SU-DHL-6 (cell line): ENCODE data around the gene KHK.

ENCODE experiments used
- H2AFZ ChIP-seq: fragments of 200-600 bp; sonication (generic); 2 replicates; pipeline ENCODE4 v1.6.1; 2014; ENCODE audit warnings: low read depth, mild to moderate bottlenecking, moderate library complexity, mixed read lengths, antibody characterized with exemption, low read length; ENCODE audit not compliant: severe bottlenecking
- H3F3A ChIP-seq: fragments of 200-600 bp; shearing (Covaris generic); 2 replicates; pipeline ENCODE4 v1.6.0; 2016; ENCODE audit warnings: antibody characterized with exemption, mild to moderate bottlenecking; ENCODE audit not compliant: insufficient read depth
- H3K27ac ChIP-seq: fragments of 200-600 bp; sonication (generic); 2 replicates; pipeline ENCODE4 v1.5.1; 2016; ENCODE audit warnings: low read depth, mild to moderate bottlenecking, low read length, moderate library complexity, mixed read lengths
- H3K27me3 ChIP-seq: fragments of 200-600 bp; sonication (generic), shearing (Covaris generic); 2 replicates; pipeline ENCODE4 v1.6.0; 2014; ENCODE audit warnings: mild to moderate bottlenecking, low read length
- H3K36me3 ChIP-seq: fragments of 200-600 bp; sonication (generic); 2 replicates; pipeline ENCODE4 v1.6.1; 2014; ENCODE audit warnings: mild to moderate bottlenecking, low read length, mixed read lengths
- H3K4me2 ChIP-seq: fragments of 300-600, 200-600 bp; shearing (Covaris generic), sonication (generic); 2 replicates; pipeline ENCODE4 v1.6.0; 2014; ENCODE audit warnings: low read length, low read depth, mild to moderate bottlenecking; ENCODE audit not compliant: poor library complexity, severe bottlenecking
- H3K4me3 ChIP-seq: fragments of 200-600 bp; sonication (generic); 2 replicates; pipeline ENCODE4 v1.5.1; 2014; ENCODE audit warnings: antibody characterized with exemption, low read length, mild to moderate bottlenecking, mixed read lengths; ENCODE audit not compliant: insufficient read depth, poor library complexity, severe bottlenecking
- H3K79me2 ChIP-seq: fragments of 200-600 bp; sonication (generic); 2 replicates; pipeline ENCODE4 v1.6.1; 2014; ENCODE audit warnings: mild to moderate bottlenecking, low read length, moderate library complexity; ENCODE audit not compliant: insufficient read depth
- H3K9ac ChIP-seq: fragments of 200-600 bp; sonication (generic); 2 replicates; pipeline ENCODE4 v1.7.0; 2014; ENCODE audit warnings: mild to moderate bottlenecking, low read length
- H3K9me2 ChIP-seq: fragments of 200-600 bp; sonication (generic); replicated peaks from 2 replicates; pipeline ENCODE4 v1.6.1; 2014; ENCODE audit warnings: low read length; ENCODE audit not compliant: insufficient read depth
- H3K9me3 ChIP-seq: fragments of 200-600 bp; sonication (generic); 2 replicates; pipeline ENCODE4 v1.6.1; 2014; ENCODE audit warnings: low read length, mixed read lengths; ENCODE audit not compliant: insufficient read depth
- H4K20me1 ChIP-seq: fragments of 200-600 bp; sonication (generic); 2 replicates; pipeline ENCODE4 v1.6.1; 2014; ENCODE audit warnings: low read depth, mild to moderate bottlenecking, antibody characterized with exemption, low read length, moderate library complexity, mixed read lengths
- CTCF ChIP-seq: fragments of 200-600 bp; sonication (generic); IDR thresholded peaks from one replicate; pipeline ENCODE4 v1.5.1; 2017; ENCODE audit warnings: antibody characterized with exemption, mild to moderate bottlenecking, low read length, moderate library complexity; ENCODE audit not compliant: insufficient read depth, poor library complexity, severe bottlenecking
- EZH2phosphoT487 ChIP-seq: fragments of 200-600 bp; sonication (generic), shearing (Covaris generic); conservative IDR thresholded peaks from 2 replicates; pipeline ENCODE4 v1.6.1; 2018; ENCODE audit warnings: mild to moderate bottlenecking, antibody characterized with exemption, low read length, moderate library complexity, mixed read lengths

KHK gene

GRCh38 chr2:27049422-27050280 is 36.9 kb upstream of the KHK start:
- Histone ChIP-seq H2AFZ (peak overlapping the region; percentile 70), H3K9me2 (no peaks in the 10 kb centered on the region), H3K9ac (peak overlapping the region; percentile 69), H3F3A (peaks cover 11% of the 10 kb centered on the region), H3K36me3 (no peaks in the 10 kb centered on the region), H3K79me2 (no peaks in the 10 kb centered on the region), H3K4me2 (peak overlapping the region; percentile 84), H3K9me3 (no peaks in the 10 kb centered on the region), H3K27ac (no peak overlapping the region), H3K4me3 (peak overlapping the region; percentile 48), H4K20me1 (no peaks in the 10 kb centered on the region), H3K27me3 (no peaks in the 10 kb centered on the region)
- TF ChIP-seq CTCF (no peak), EZH2phosphoT487 (no peak)

GRCh38 chr2:27050281-27050995 is 36.1 kb upstream of the KHK start:
- no peaks in the 10 kb centered on the region for H3K9me2 ChIP-seq
- H2AFZ ChIP-seq, result peak overlapping the region; percentile 76
- H3K79me2 ChIP-seq, result no peaks in the 10 kb centered on the region
- peak overlapping the region; percentile 84 for H3K4me2 ChIP-seq
- H3F3A ChIP-seq, result peaks cover 11% of the 10 kb centered on the region
- no peaks in the 10 kb centered on the region for H4K20me1 ChIP-seq
- H3K9ac ChIP-seq, result peak overlapping the region; percentile 69
- no peaks in the 10 kb centered on the region for H3K36me3 ChIP-seq
- H3K4me3 ChIP-seq, result peak overlapping the region; percentile 48
- H3K27me3 ChIP-seq, result no peaks in the 10 kb centered on the region
- TF ChIP-seq EZH2phosphoT487, result no peak
- no peak for TF ChIP-seq CTCF
- peak overlapping the region; percentile 73 for H3K27ac ChIP-seq
- H3K9me3 ChIP-seq, result no peaks in the 10 kb centered on the region

- Histone ChIP-seq H3F3A (peaks cover 11% of the 10 kb centered on the region), H3K4me3 (peak within 1 kb of the TSS; percentile 76), H3K9me2 (no peaks in the 10 kb centered on the region), H3K79me2 (no peaks in the 10 kb centered on the region), H3K9me3 (no peaks in the 10 kb centered on the region), H3K36me3 (no peaks in the 10 kb centered on the region), H3K4me2 (peak within 1 kb of the TSS; percentile 84), H3K27ac (peak within 1 kb of the TSS; percentile 73), H3K27me3 (no peaks in the 10 kb centered on the region), H2AFZ (peak within 1 kb of the TSS; percentile 76), H4K20me1 (no peaks in the 10 kb centered on the region), H3K9ac (peak within 1 kb of the TSS; percentile 69)
- TF ChIP-seq EZH2phosphoT487, result no peak
These were observed 35.3 kb upstream of the KHK start, which contains the start of gene AGBL5 for GRCh38 chr2:27050996-27051901. Gene AGBL5 (plus strand): TSS chr2:27051668. CDS start chr2:27052959, 1,291 bp downstream.
